Measurements from ENCODE around the gene EXOC4. TPM values are rescaled to one million over a fixed set of nuclear protein-coding genes. Genes with fewer than 3 reads are reported as not detected.

EXOC4 gene
- total and polyA plus RNA-seq, 7 donors: 7.6 to 63.0 (median 29.1) TPM

- no peak for TF ChIP-seq CTCF (IDR thresholded peaks at IDR 0.05)
- no peaks in the 10 kb centered on the region for H3K27me3 ChIP-seq (ENCODE audit: insufficient read depth in 3 of 3, low read length in 2 of 3)
- ATAC-seq: no peak
- no peaks in the 10 kb centered on the region for H3K4me1 ChIP-seq
- no peak overlapping the region for H3K27ac ChIP-seq
- H3K4me3 ChIP-seq: no peak overlapping the region
- no peaks in the 10 kb centered on the region for H3K9me3 ChIP-seq
- no peak for DNase-seq
- no peaks in the 10 kb centered on the region for H3K36me3 ChIP-seq (ENCODE audit: insufficient read depth in 1 of 2, low read depth in 1 of 2)
- intact Hi-C loops (cut with DNase I): no loop called here
- WGBS, 3 donors: 75 to 84% (median 82%) methylated on average over 2 of the region's 2 CpGs
Measured at GRCh38 chr7:134019251-134019650, 766.4 kb downstream of the EXOC4 start.

GRCh38 chr7:134021836-134022235 lies 769.0 kb downstream of the EXOC4 start:
- intact Hi-C loops (cut with DNase I): no loop called here
- Histone ChIP-seq H3K27me3 (ENCODE audit: insufficient read depth in 3 of 3, low read length in 2 of 3) (no peaks in the 10 kb centered on the region), H3K36me3 (ENCODE audit: insufficient read depth in 1 of 2, low read depth in 1 of 2) (no peaks in the 10 kb centered on the region), H3K27ac (no peak overlapping the region), H3K4me3 (no peak overlapping the region), H3K9me3 (no peaks in the 10 kb centered on the region), H3K4me1 (no peaks in the 10 kb centered on the region)
- DNase-seq: no peak
- no peak for TF ChIP-seq CTCF (IDR thresholded peaks at IDR 0.05)
- WGBS, 3 donors: 94 to 100% (median 96%) methylated on average over 1 of the region's 1 CpG
- ATAC-seq: no peak

- no peak for ATAC-seq
- TF ChIP-seq CTCF (IDR thresholded peaks at IDR 0.05): no peak
- Histone ChIP-seq H3K36me3 (ENCODE audit: insufficient read depth in 1 of 2, low read depth in 1 of 2) (no peaks in the 10 kb centered on the region), H3K4me1 (no peaks in the 10 kb centered on the region), H3K27ac (no peak overlapping the region), H3K9me3 (no peaks in the 10 kb centered on the region), H3K4me3 (no peak overlapping the region), H3K27me3 (ENCODE audit: insufficient read depth in 3 of 3, low read length in 2 of 3) (no peaks in the 10 kb centered on the region)
- WGBS, 3 donors: 96 to 100% (median 97%) methylated on average over 1 of the region's 1 CpG
- intact Hi-C loops (cut with DNase I): no loop called here
- DNase-seq: no peak
Measured at GRCh38 chr7:134022286-134022911, 769.5 kb downstream of the EXOC4 start.

GRCh38 chr7:134024739-134025138 lies 771.9 kb downstream of the EXOC4 start:
- Histone ChIP-seq H3K4me3 (no peak overlapping the region), H3K27me3 (ENCODE audit: insufficient read depth in 3 of 3, low read length in 2 of 3) (no peaks in the 10 kb centered on the region), H3K4me1 (no peaks in the 10 kb centered on the region), H3K27ac (no peak overlapping the region), H3K36me3 (ENCODE audit: insufficient read depth in 1 of 2, low read depth in 1 of 2) (no peaks in the 10 kb centered on the region), H3K9me3 (no peaks in the 10 kb centered on the region)
- ATAC-seq: no peak
- intact Hi-C loops (cut with DNase I): no loop called here
- 82 to 89% (median 87%) methylated on average over 2 of the region's 2 CpGs for WGBS, 3 donors
- no peak for TF ChIP-seq CTCF (IDR thresholded peaks at IDR 0.05)
- DNase-seq: no peak

GRCh38 chr7:134028853-134029252 lies 776.0 kb downstream of the EXOC4 start:
- no peak for DNase-seq
- no peak overlapping the region for H3K4me3 ChIP-seq
- intact Hi-C loops (cut with DNase I): no loop called here
- no peaks in the 10 kb centered on the region for H3K36me3 ChIP-seq (ENCODE audit: insufficient read depth in 1 of 2, low read depth in 1 of 2)
- no peaks in the 10 kb centered on the region for H3K27me3 ChIP-seq (ENCODE audit: insufficient read depth in 3 of 3, low read length in 2 of 3)
- TF ChIP-seq CTCF (IDR thresholded peaks at IDR 0.05): no peak
- ATAC-seq: no peak
- H3K9me3 ChIP-seq: no peaks in the 10 kb centered on the region
- WGBS, 3 donors: 83 to 89% (median 86%) methylated on average over 4 of the region's 4 CpGs
- H3K4me1 ChIP-seq: no peaks in the 10 kb centered on the region
- no peak overlapping the region for H3K27ac ChIP-seq
